GM13976 (cell line): ENCODE data around the gene SYCP3.
"Not testable (repeated sequence)": the region's sequence is repeated elsewhere in the genome, so short reads cannot be mapped to it uniquely, and the experiment has no call there.

Source experiments
- DNase-seq: peaks from one replicate; pipeline ENCODE4 v3.0.0; 2012; ENCODE audit warnings: low spot score
- CTCF ChIP-seq: IDR thresholded peaks from 2 replicates; pipeline ENCODE4 v1.5.1; 2012; ENCODE audit warnings: borderline replicate concordance, mild to moderate bottlenecking; ENCODE audit not compliant: insufficient read depth; ENCODE audit errors: extremely low read depth, missing control alignments, control extremely low read depth
- in situ Hi-C: fragments of 300-500 bp; cut with MboI; formaldehyde crosslinking; loops from one replicate; pipeline ENCODE4 v1.12.0; 2022; ENCODE audit warnings: low sequenced_read_pairs, mixed read lengths, inconsistent platforms; ENCODE audit not compliant: unreplicated experiment

SYCP3 gene

GRCh38 chr12:101743724-101744472 is 4.6 kb upstream of the SYCP3 start:
- in situ Hi-C loops: no loop called here
- no peak for TF ChIP-seq CTCF
- peak; percentile 21 for DNase-seq

GRCh38 chr12:101743242-101743641 is 4.0 kb upstream of the SYCP3 start:
- no peak for DNase-seq
- in situ Hi-C loops: no loop called here
- no peak for TF ChIP-seq CTCF

GRCh38 chr12:101740980-101741379 is 1.7 kb upstream of the SYCP3 start:
- no peak for TF ChIP-seq CTCF
- in situ Hi-C loops: no loop called here
- no peak for DNase-seq

- in situ Hi-C loops: no loop called here
- DNase-seq: no peak
- no peak for TF ChIP-seq CTCF
These were observed 1.3 kb upstream of the SYCP3 start for GRCh38 chr12:101740566-101740965.

GRCh38 chr12:101737476-101737875 is 1.8 kb downstream of the SYCP3 start:
- no peak for DNase-seq
- no peak for TF ChIP-seq CTCF
- in situ Hi-C loops: no loop called here

- in situ Hi-C loops, DNase-seq: not testable (repeated sequence)
These were observed 4.8 kb downstream of the SYCP3 start for GRCh38 chr12:101734482-101734881.

GRCh38 chr12:101733166-101733565 is 6.1 kb downstream of the SYCP3 start:
- DNase-seq: no peak
- in situ Hi-C loops: no loop called here
- no peak for TF ChIP-seq CTCF
